Measurements from ENCODE around the gene VPS41. TPM values are rescaled to one million over a fixed set of nuclear protein-coding genes. Genes with fewer than 3 reads are reported as not detected.

Gene VPS41
- total RNA-seq, 2 experiments from 2014 or later = 23.2 to 46.1 TPM

DNA sequence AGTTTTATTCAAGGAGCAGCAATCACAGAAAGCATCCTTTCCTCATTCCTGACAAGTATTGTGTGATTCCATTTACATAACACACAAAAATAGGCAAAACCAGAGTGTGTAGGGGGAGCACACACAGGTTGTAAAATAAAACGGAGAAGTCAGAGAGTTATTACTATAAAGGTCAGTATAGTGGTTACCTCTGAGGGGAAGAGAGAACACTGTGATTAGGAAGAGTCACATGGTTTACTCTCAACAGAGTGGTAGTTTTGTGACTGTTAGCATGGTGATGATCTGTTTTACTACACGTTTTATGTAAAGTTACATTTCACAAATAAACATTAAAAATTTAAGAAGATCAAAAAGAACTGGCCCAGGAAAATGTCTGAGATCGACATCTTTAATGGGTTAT, 74.6 kb downstream of the VPS41 start:
- no peak for TF ChIP-seq EZH2phosphoT487 (IDR thresholded peaks at IDR 0.05; ENCODE audit: borderline replicate concordance, low read depth, low read length)
- TF ChIP-seq, protein P1, sequence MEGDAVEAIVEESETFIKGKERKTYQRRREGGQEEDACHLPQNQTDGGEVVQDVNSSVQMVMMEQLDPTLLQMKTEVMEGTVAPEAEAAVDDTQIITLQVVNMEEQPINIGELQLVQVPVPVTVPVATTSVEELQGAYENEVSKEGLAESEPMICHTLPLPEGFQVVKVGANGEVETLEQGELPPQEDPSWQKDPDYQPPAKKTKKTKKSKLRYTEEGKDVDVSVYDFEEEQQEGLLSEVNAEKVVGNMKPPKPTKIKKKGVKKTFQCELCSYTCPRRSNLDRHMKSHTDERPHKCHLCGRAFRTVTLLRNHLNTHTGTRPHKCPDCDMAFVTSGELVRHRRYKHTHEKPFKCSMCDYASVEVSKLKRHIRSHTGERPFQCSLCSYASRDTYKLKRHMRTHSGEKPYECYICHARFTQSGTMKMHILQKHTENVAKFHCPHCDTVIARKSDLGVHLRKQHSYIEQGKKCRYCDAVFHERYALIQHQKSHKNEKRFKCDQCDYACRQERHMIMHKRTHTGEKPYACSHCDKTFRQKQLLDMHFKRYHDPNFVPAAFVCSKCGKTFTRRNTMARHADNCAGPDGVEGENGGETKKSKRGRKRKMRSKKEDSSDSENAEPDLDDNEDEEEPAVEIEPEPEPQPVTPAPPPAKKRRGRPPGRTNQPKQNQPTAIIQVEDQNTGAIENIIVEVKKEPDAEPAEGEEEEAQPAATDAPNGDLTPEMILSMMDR (conservative IDR thresholded peaks at IDR 0.05; ENCODE audit: low read length) = no peak
- intact Hi-C loops (cut with micrococcal nuclease; ENCODE audit: unreplicated experiment) = no loop called here
- no peak for DNase-seq (ENCODE audit: low spot score)
- H4K20me1 ChIP-seq (ENCODE audit: insufficient read depth, low read length) = no peaks in the 10 kb centered on the region; the same call in 1 of the 2 replicates
- no peak overlapping the region for H3K4me2 ChIP-seq (ENCODE audit: low read length)
- no peaks in the 10 kb centered on the region for H3K9me2 ChIP-seq (ENCODE audit: insufficient read depth, low read length)
- no peaks in the 10 kb centered on the region for H3K9me3 ChIP-seq (ENCODE audit: low read length)
- H3K4me3 ChIP-seq (ENCODE audit: low read depth, low read length, poor library complexity, severe bottlenecking) = no peak overlapping the region
- no peaks in the 10 kb centered on the region for H3K4me1 ChIP-seq (ENCODE audit: insufficient read depth, low read length, poor library complexity, severe bottlenecking)
- no peak overlapping the region for H3K27ac ChIP-seq (ENCODE audit: low read depth, low read length, poor library complexity, severe bottlenecking)
- ChIA-PET CTCF (ENCODE audit: unreplicated experiment) (no interaction called here), POLR2A (no interaction called here)
- no peaks in the 10 kb centered on the region for H3K36me3 ChIP-seq (ENCODE audit: insufficient read depth, low read length)
- no TSS peak for BruUV-seq (replicated peaks)
- H3K79me2 ChIP-seq (ENCODE audit: insufficient read depth, low read depth, low read length) = no peaks in the 10 kb centered on the region
- no peak overlapping the region for H2AFZ ChIP-seq (ENCODE audit: low read length)

GRCh38 chr7:38833329-38833728, 75.7 kb downstream of the VPS41 start:
- H3K79me2 ChIP-seq (ENCODE audit: insufficient read depth, low read depth, low read length) = no peaks in the 10 kb centered on the region
- POLR2A ChIA-PET = interaction anchor here (0.6 to 0.7 kb wide), 3 partner anchors 20 to 129 kb away, joined by 3 to 4 read pairs (median 3); no protein-coding TSS in a partner anchor
- no peak for TF ChIP-seq EZH2phosphoT487 (IDR thresholded peaks at IDR 0.05; ENCODE audit: borderline replicate concordance, low read depth, low read length)
- TF ChIP-seq, protein P1 (conservative IDR thresholded peaks at IDR 0.05; ENCODE audit: low read length) = no peak
- no peaks in the 10 kb centered on the region for H3K4me1 ChIP-seq (ENCODE audit: insufficient read depth, low read length, poor library complexity, severe bottlenecking)
- H2AFZ ChIP-seq (ENCODE audit: low read length) = no peak overlapping the region
- H4K20me1 ChIP-seq (ENCODE audit: insufficient read depth, low read length) = no peaks in the 10 kb centered on the region; the same call in 1 of the 2 replicates
- no peak overlapping the region for H3K27ac ChIP-seq (ENCODE audit: low read depth, low read length, poor library complexity, severe bottlenecking)
- no peak for DNase-seq (ENCODE audit: low spot score)
- H3K36me3 ChIP-seq (ENCODE audit: insufficient read depth, low read length) = no peaks in the 10 kb centered on the region
- H3K4me3 ChIP-seq (ENCODE audit: low read depth, low read length, poor library complexity, severe bottlenecking) = no peak overlapping the region
- no peaks in the 10 kb centered on the region for H3K9me2 ChIP-seq (ENCODE audit: insufficient read depth, low read length)
- H3K4me2 ChIP-seq (ENCODE audit: low read length) = no peak overlapping the region
- no TSS peak for BruUV-seq (replicated peaks)
- no peaks in the 10 kb centered on the region for H3K9me3 ChIP-seq (ENCODE audit: low read length)
- CTCF ChIA-PET (ENCODE audit: unreplicated experiment) = no interaction called here
- intact Hi-C loops (cut with micrococcal nuclease; ENCODE audit: unreplicated experiment) = no loop called here

DNA sequence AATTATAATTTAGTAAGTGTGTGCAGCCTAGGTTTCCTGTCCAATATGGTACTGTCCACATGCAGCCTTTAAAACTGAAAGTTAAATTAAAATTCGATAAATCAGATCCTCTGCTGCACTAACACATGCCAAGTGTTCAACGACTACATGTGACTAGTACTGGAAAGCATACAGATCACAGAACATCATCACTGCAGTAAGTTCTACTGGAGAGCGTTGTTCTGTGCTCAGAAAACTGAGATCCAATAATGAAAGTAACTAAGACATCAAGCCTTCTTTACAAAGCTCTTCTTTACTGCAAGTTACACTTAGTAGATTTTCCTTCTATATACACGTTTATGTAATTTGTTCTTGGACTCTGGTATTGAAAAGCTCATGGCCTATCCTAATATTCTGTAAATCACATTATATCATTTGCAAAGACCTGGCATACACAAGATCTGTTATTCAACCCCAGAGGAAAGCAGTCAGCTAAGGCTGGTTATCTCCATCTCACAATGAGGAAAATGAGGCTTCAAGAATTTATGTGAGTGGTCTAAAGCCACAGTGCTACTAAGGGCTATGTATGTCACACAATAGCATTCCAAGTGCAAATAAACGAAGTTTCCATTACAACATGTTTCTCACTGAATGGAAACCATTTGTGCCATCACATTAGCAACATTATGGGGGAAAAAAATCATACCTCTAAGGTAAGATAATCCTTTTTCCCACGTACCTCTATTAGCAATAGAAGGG, 77.6 kb downstream of the VPS41 start:
- Histone ChIP-seq H3K79me2 (ENCODE audit: insufficient read depth, low read depth, low read length) (no peaks in the 10 kb centered on the region), H3K9me2 (ENCODE audit: insufficient read depth, low read length) (no peaks in the 10 kb centered on the region), H3K9me3 (ENCODE audit: low read length) (no peaks in the 10 kb centered on the region), H3K4me2 (ENCODE audit: low read length) (no peak overlapping the region), H2AFZ (ENCODE audit: low read length) (no peak overlapping the region), H4K20me1 (ENCODE audit: insufficient read depth, low read length) (no peaks in the 10 kb centered on the region; the same call in 1 of the 2 replicates), H3K27ac (ENCODE audit: low read depth, low read length, poor library complexity, severe bottlenecking) (no peak overlapping the region), H3K4me3 (ENCODE audit: low read depth, low read length, poor library complexity, severe bottlenecking) (no peak overlapping the region), H3K36me3 (ENCODE audit: insufficient read depth, low read length) (no peaks in the 10 kb centered on the region), H3K4me1 (ENCODE audit: insufficient read depth, low read length, poor library complexity, severe bottlenecking) (peaks cover under 1% of the 10 kb centered on the region)
- TF ChIP-seq EZH2phosphoT487 (IDR thresholded peaks at IDR 0.05; ENCODE audit: borderline replicate concordance, low read depth, low read length) = no peak
- ChIA-PET POLR2A (interaction anchor here (0.6 to 0.8 kb wide), 4 partner anchors 22 to 293 kb away, joined by 3 to 10 read pairs (median 6); no protein-coding TSS in a partner anchor), CTCF (ENCODE audit: unreplicated experiment) (no interaction called here)
- intact Hi-C loops (cut with micrococcal nuclease; ENCODE audit: unreplicated experiment) = no loop called here
- BruUV-seq (replicated peaks) = no TSS peak
- no peak for DNase-seq (ENCODE audit: low spot score)

All from OCI-LY7 (cell line).